Progenitor cell of endocrine pancreas (in vitro differentiated cells): ENCODE data around the gene TNFRSF1A. TPM values are rescaled to one million over a fixed set of nuclear protein-coding genes. Genes with fewer than 3 reads are reported as not detected.
A peak's percentile ranks its signal among the peaks of the same experiment; 100 is the strongest.

Source experiments
- DNase-seq: peaks from one replicate; pipeline ENCODE4 v3.0.0; 2021; ENCODE audit warnings: low spot score; ENCODE audit not compliant: unreplicated experiment
- H3K27ac Mint-ChIP-seq: 2 replicates; pipeline ENCODE4 v1.8.0; 2021; ENCODE audit warnings: mild to moderate bottlenecking, moderate library complexity, mixed read lengths
- H3K27me3 Mint-ChIP-seq: 2 replicates; pipeline ENCODE4 v1.8.0; 2021; ENCODE audit warnings: mixed read lengths
- H3K36me3 Mint-ChIP-seq: 2 replicates; pipeline ENCODE4 v1.8.0; 2022; ENCODE audit warnings: mixed read lengths; ENCODE audit not compliant: insufficient read depth
- H3K4me1 Mint-ChIP-seq: 2 replicates; pipeline ENCODE4 v1.8.0; 2021; ENCODE audit warnings: low read depth, mixed read lengths
- H3K4me3 Mint-ChIP-seq: 2 replicates; pipeline ENCODE4 v1.8.0; 2021; ENCODE audit warnings: low read depth, mild to moderate bottlenecking, moderate library complexity, mixed read lengths
- H3K9me3 Mint-ChIP-seq: 2 replicates; pipeline ENCODE4 v1.8.0; 2021; ENCODE audit warnings: low read depth, mixed read lengths
- CTCF ChIP-seq: fragments of 200-600 bp; sonication (generic); IDR thresholded peaks from one replicate; pipeline ENCODE4 v1.5.0; 2021; ENCODE audit warnings: antibody characterized with exemption, mild to moderate bottlenecking; ENCODE audit not compliant: unreplicated experiment
- total RNA-seq: library from RNA; stranded (reverse); gene quantifications from 2 replicates; pipeline ENCODE4 v1.2.1, GENCODE V29; 2021

Gene TNFRSF1A
- total RNA-seq, 1 donor from 2014 or later = 67.5 TPM

DNA sequence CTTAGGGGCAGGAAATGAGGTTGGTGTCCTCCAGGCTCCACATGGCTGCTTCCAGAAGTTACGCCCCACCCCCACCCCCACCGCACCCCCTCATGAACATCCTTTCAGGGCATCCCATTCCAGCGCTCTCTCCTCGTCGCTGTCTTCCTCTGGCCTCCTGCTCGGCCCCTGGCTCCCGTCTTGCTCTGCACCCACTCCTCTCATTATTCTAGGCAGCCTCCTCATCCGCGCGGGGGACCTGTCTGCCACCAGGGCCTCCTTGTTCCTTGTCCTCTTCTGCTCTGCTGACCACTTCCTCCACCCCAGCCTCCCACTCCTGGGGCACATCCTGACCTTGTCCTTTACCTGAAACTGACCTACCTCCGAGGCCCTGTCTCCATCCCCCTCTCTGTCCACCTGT, 61.2 kb downstream of the TNFRSF1A start:
- Mint-ChIP-seq H3K36me3 (no peaks in the 10 kb centered on the region), H3K9me3 (no peaks in the 10 kb centered on the region), H3K4me3 (no peak overlapping the region), H3K4me1 (peaks cover 4% of the 10 kb centered on the region), H3K27ac (no peak overlapping the region), H3K27me3 (peaks cover 72% of the 10 kb centered on the region)
- DNase-seq = no peak
- TF ChIP-seq CTCF = no peak

DNA sequence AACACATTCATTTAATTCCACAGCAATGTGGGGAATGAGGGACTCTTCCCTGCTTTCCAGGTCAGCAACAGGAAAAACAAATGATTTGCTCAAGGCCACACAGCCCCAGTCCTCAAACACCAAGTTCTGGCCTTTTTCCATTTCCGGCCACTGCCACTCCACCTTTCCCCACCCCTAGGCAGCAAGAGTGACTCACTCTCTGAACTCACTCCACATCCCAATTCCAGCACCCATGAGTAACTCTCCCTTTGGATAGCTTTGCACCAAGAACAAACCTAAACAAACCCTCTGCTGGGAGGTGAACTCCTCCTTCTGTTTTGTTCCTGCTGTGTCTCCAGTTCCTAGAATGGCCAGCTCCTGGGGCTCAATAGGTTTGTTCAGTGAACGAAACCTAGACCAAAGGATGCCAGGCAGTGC, 61.8 kb downstream of the TNFRSF1A start:
- TF ChIP-seq CTCF = no peak
- Mint-ChIP-seq H3K36me3 (no peaks in the 10 kb centered on the region), H3K4me3 (peak overlapping the region; percentile 8), H3K4me1 (peaks cover 4% of the 10 kb centered on the region), H3K9me3 (no peaks in the 10 kb centered on the region), H3K27ac (no peak overlapping the region), H3K27me3 (peaks cover 77% of the 10 kb centered on the region)
- DNase-seq = no peak

GRCh38 chr12:6279631-6280030, 62.2 kb downstream of the TNFRSF1A start:
- H3K27me3 Mint-ChIP-seq = peaks cover 80% of the 10 kb centered on the region
- no peak for DNase-seq
- H3K36me3 Mint-ChIP-seq = no peaks in the 10 kb centered on the region
- H3K9me3 Mint-ChIP-seq = no peaks in the 10 kb centered on the region
- H3K4me3 Mint-ChIP-seq = no peak overlapping the region
- TF ChIP-seq CTCF = no peak
- no peak overlapping the region for H3K27ac Mint-ChIP-seq
- peaks cover 5% of the 10 kb centered on the region for H3K4me1 Mint-ChIP-seq

- H3K4me1 Mint-ChIP-seq = peaks cover 5% of the 10 kb centered on the region
- H3K9me3 Mint-ChIP-seq = no peaks in the 10 kb centered on the region
- no peak for DNase-seq
- peaks cover 77% of the 10 kb centered on the region for H3K27me3 Mint-ChIP-seq
- TF ChIP-seq CTCF = no peak
- no peaks in the 10 kb centered on the region for H3K36me3 Mint-ChIP-seq
- no peak overlapping the region for H3K27ac Mint-ChIP-seq
- peak overlapping the region; percentile 32 for H3K4me3 Mint-ChIP-seq
These were observed 62.6 kb downstream of the TNFRSF1A start for GRCh38 chr12:6279256-6279628.

Other genes starting within 250 kb of the TNFRSF1A start
- 0.10 and 0.22 TPM in 2 replicates for gene VWF, start 217.4 kb downstream of the TNFRSF1A start, total RNA-seq
- gene CD9, start 141.7 kb downstream of the TNFRSF1A start, total RNA-seq = 6.0 and 10.8 TPM in 2 replicates
- 40.5 and 44.0 TPM in 2 replicates for gene PLEKHG6, start 31.4 kb downstream of the TNFRSF1A start, total RNA-seq
- 14.3 and 23.1 TPM in 2 replicates for gene SCNN1A, start 33.5 kb upstream of the TNFRSF1A start, total RNA-seq
- 17.8 and 18.3 TPM in 2 replicates for gene LTBR, start 42.1 kb upstream of the TNFRSF1A start, total RNA-seq
- not detected in 2 replicates for gene CD27, start 102.9 kb upstream of the TNFRSF1A start, total RNA-seq
- gene TAPBPL, start 110.0 kb upstream of the TNFRSF1A start, total RNA-seq = 2.4 TPM in 2 replicates
- 3.6 and 5.5 TPM in 2 replicates for gene VAMP1, start 128.6 kb upstream of the TNFRSF1A start, total RNA-seq
- 279 and 297 TPM in 2 replicates for gene MRPL51, start 151.2 kb upstream of the TNFRSF1A start, total RNA-seq
- gene NCAPD2, start 152.0 kb upstream of the TNFRSF1A start, total RNA-seq = 97.4 and 99.1 TPM in 2 replicates
- gene GAPDH, start 192.4 kb upstream of the TNFRSF1A start, total RNA-seq = 2,230 and 2,287 TPM in 2 replicates
- 21.7 and 22.3 TPM in 2 replicates for gene IFFO1, start 214.0 kb upstream of the TNFRSF1A start, total RNA-seq
- gene NOP2, start 226.2 kb upstream of the TNFRSF1A start, total RNA-seq = 95.9 and 96.0 TPM in 2 replicates